Right kidney (tissue), 1 donor: ENCODE data around the gene PTPRD.

Experiments used
- DNase-seq: peaks from one replicate; pipeline ENCODE4 v3.0.0-alpha.2; 2016

Gene PTPRD

DNA sequence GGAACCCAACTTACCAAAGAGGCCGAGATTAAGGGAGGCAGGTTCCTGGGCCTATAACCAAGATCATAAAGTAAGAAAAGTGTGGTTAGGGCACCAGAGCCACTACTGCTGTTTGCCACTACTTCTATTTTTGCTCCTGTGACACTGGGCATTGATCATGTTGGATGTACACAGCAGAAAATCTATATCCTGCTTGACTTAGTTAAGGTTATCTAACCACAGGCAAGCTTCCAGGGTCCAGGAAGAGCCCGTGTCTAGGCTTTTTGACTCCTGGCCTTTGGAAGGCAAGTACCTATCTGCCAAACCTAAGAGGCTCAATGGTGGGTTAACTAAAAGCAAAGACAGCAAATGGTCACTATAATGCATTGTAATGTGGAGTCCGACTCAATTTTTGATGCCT, 2315.8 kb downstream of the PTPRD start:
- no peak for DNase-seq

DNA sequence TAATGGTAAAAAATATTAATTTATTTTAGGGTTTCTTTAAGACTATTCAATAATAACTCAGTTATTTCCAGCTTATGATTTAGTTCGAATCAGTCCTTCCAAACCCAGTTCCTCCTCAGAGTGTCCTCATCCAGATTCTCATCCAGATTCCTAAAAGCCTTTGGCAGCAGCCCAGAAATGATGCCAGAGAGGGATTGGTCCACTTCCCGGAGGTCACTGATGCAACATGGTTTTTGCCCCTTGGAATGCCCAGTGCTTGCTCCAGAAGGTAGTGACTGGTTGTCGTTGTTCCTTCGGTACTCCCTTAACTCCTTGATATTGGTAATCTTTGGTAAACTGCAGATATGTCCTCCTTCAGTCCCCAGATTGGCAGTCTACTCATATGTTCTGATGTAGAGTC, 2320.1 kb downstream of the PTPRD start:
- no peak for DNase-seq

DNA sequence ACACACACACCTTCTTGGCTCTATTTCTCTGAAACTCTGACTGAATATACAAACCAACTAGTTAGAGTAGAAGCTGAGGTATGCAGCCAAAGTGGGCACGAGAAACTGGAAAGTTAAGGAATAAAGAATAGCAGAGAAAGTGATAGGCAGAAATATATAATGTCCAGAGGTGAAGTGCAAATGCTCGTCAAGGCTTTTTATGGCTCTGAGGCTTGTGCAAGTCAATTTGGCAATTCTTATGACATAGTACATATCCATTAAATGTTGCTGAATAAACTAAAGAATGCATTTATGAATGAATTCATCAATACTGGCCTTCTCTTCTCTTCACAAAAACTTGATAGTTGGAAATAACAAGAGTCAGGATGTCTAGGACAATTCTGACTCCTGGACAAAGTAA, 2323.1 kb downstream of the PTPRD start:
- no peak for DNase-seq

DNA sequence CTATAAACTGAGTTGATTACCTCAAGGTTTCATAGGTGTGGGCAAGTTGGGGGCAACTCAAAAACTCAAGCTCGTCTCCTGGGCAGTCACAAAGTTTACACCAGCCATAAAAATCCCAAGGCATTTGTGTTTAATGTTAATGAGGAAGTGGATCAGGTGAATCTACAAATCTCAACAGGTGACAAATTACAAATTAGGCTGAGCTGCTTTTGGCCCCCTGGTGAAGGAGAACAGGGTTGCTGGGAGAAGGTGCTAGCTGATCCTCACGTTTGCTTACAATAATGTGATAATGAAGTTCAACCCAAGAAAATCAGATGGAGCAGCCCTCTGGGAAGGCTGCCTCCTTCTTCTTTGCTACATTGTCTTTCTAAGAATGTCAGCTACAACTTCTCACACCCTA, 2324.8 kb downstream of the PTPRD start:
- DNase-seq: no peak

DNA sequence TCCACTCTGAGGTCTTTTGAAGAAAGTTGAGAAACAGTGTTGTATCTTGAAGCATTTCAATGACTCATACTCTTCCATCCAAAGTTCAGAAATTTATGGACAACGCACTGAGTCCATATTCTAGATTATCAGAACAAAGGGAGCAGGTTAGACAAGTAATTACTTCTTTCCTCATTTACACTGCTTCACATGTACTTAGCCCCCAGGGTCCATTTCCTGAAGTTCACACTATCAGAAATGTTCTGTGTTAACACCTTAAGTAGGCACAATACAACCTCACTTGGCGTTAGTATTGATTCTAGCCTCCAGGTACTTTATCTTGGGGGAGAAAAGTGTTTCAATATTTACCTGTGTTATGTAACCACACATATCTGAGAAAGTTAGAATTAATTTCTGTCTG, 2325.3 kb downstream of the PTPRD start:
- no peak for DNase-seq

DNA sequence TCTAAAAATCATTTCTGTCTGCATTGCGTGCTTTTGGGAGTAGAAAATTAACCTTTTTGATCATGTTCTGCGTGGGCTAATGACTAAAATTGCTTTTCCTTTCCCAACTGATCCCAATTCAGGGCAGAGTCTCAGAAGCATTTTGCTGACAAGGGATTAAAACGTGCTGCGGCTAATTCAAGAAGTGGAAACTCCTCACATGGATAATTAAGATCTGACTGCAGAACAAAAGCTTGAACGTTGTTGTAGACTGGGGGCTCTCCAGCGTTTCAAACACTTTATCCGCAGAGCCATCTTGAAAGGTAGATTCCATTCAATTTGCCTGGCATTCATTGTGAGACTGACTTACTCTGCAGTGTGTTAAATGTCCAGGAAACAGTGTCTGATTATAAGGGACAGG, 2327.9 kb downstream of the PTPRD start:
- no peak for DNase-seq

DNA sequence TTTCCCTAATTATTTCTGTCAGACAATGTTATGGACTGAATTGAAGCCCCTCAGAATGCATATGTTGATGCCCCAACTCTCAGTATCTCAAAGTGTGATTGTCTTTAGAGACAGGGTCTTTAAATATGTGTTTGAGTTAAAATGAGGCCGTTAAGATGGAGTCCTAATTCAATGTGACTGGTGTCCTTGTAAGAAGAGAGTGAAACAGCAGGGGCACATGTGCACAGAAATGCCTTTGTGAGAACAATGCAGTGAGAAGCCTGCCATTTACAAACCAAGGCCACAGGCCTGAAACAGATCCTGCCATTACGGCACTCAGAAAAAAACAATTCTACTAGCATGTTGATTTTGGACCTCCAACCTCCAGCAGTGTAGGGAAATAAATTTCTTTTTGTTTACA, 2330.3 kb downstream of the PTPRD start:
- DNase-seq: no peak

- no peak for DNase-seq
These were observed 2332.0 kb downstream of the PTPRD start for GRCh38 chr9:8280811-8281210.

DNA sequence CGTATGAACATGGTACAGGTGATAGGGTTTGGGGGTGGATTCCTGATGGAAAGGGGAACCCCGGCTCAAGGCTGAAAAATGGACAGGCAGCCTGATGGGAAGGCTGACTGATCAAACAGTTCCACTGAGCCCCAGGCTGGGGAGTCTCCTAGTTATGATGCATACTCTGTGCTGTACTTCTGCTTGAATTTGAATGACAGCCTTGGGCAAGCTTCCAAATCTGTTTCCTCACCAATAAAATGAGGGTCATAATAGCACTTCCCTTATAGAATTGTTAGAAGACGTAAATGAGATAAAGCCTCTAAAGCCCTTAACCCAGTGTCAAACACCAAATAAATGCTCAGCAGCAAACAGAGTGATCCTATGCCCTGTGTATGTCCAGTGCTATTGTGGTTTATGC, 2334.8 kb downstream of the PTPRD start:
- DNase-seq: no peak

DNA sequence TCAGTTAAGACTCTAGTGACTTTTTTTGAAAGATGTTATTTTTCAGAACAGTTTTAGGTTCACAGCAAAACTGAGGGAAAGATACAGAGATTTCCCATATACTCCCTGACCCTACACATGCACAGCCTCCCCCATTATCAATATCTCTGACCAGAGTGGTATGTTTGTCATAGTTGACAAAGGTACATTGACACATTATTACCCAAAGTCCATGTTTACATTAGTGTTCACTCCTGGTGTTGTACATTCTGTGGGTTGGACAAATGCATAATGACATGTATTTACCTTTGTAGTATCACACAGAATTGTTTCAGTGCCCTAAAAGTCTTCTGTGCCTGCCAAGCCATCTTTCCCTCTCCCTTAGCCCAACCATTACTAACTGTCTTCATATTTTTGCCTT, 2342.6 kb downstream of the PTPRD start:
- DNase-seq: no peak

GRCh38 chr9:8268881-8269280, 2343.9 kb downstream of the PTPRD start:
- DNase-seq: no peak

DNA sequence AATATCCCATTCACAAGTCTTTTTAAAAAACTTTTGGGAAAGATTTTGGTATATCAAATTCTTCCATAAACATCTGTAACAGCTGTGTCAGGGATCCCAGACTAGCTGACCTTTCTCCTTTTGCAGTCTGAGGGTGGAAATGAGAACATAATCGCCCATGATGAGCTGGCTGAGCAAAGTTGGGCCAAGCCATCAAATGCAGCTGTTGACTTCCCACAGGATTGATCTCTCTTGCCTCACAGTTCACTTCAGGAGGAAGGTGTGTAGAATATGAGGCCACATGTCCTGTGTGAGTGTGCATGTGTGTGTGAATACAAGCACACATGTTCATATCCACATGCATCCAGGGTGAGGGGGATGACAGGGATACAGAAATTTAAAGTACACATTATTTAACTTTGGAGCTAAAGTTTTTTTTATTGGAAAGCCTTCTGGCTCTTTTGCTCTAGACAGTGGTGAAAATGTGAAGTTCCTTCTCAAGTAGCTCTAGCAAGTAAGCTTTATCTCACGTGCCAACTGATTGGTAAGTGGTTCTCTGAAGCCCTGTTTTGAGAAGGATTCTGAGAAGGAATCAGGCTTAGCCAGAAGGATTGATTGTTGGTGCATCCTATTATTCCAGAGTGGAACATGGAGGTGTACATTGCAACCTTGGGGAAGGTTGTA, 2344.5 kb downstream of the PTPRD start:
- no peak for DNase-seq

- DNase-seq: no peak
These were observed 2345.2 kb downstream of the PTPRD start for GRCh38 chr9:8267636-8268035.

DNA sequence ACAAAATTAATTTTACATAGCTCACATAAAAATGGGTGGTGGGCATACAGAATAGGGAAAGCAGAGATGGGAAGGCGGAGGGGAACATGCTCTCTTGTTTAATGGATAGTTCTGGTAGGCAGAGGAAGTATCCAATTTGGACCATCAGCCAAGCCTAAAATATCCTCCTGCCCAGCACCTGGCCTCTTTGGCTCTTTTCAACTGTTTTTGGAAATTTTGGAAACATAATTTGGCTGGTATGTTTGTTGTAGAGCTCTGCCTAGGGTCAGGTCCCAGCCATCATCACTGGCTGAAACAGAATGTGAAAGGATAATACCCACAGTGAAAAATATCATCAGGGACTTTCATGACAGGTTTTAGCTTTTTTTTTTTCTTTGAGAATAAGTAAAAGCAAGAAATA, 2345.9 kb downstream of the PTPRD start:
- no peak for DNase-seq

DNA sequence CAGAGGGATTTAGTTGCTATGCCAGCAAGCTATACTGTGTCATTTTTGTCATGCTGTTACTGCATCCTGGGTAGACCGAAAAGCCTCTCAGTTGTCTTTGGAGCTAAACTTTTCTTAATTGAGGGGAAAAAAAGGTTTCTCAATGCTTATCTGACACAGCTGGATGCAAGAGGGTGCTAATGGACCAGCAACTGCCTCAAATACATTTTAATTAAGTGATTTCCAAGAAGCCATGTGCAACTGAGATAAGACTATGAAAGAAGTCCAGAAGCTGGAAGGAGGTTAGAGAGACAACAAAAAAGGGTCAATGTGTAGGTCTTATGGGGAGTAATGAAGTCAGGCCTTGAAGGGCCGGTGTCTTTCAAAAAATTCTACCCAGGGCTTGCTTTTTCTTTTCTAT, 2347.5 kb downstream of the PTPRD start:
- DNase-seq: no peak
